Skeletal muscle satellite cell (primary cell): ENCODE results near the gene ZNF296. TPM values are rescaled to one million over a fixed set of nuclear protein-coding genes. Genes with fewer than 3 reads are reported as not detected.

ENCODE experiments used
- H3K27me3 ChIP-seq: 2 replicates; pipeline ENCODE4 v1.7.0; 2013; ENCODE audit warnings: low read length; ENCODE audit not compliant: control insufficient read depth, insufficient read depth
- H3K36me3 ChIP-seq: 2 replicates; pipeline ENCODE4 v1.7.0; 2013; ENCODE audit warnings: mild to moderate bottlenecking, control low read depth, low read length; ENCODE audit not compliant: insufficient read depth
- H3K4me1 ChIP-seq: 2 replicates; pipeline ENCODE4 v1.7.0; 2013; ENCODE audit warnings: low read length; ENCODE audit not compliant: control insufficient read depth, insufficient read depth
- H3K4me2 ChIP-seq: 2 replicates; pipeline ENCODE4 v1.7.0; 2013; ENCODE audit warnings: mild to moderate bottlenecking, low read length
- H3K4me3 ChIP-seq: 2 replicates; pipeline ENCODE4 v1.7.0; 2013; ENCODE audit warnings: low read length
- H3K9ac ChIP-seq: 2 replicates; pipeline ENCODE4 v1.7.0; 2013; ENCODE audit warnings: mild to moderate bottlenecking, low read depth, low read length, moderate library complexity
- H3K9me3 ChIP-seq: replicated peaks from 2 replicates; pipeline ENCODE4 v1.7.0; 2013; ENCODE audit warnings: mild to moderate bottlenecking, control low read depth, low read length
- small RNA-seq: library from RNA; depleted of rRNA; stranded (forward); fragments of <200 nt; gene quantifications from one replicate; pipeline ENCODE3, GENCODE V24; 2012

The ZNF296 gene

GRCh38 chr19:45027371-45027770 is 48.9 kb downstream of the ZNF296 start:
- no peak overlapping the region for H3K4me3 ChIP-seq
- no peak overlapping the region for H3K9ac ChIP-seq
- no peaks in the 10 kb centered on the region for H3K4me1 ChIP-seq
- H3K4me2 ChIP-seq: no peak overlapping the region
- peaks cover 3% of the 10 kb centered on the region for H3K36me3 ChIP-seq
- H3K27me3 ChIP-seq: no peaks in the 10 kb centered on the region
- no peaks in the 10 kb centered on the region for H3K9me3 ChIP-seq

GRCh38 chr19:45025264-45025663 is 51.0 kb downstream of the ZNF296 start:
- Histone ChIP-seq H3K9me3 (no peaks in the 10 kb centered on the region), H3K9ac (no peak overlapping the region), H3K36me3 (peaks cover 3% of the 10 kb centered on the region)

GRCh38 chr19:45023048-45023447 is 53.2 kb downstream of the ZNF296 start:
- H3K9me3 ChIP-seq: no peaks in the 10 kb centered on the region
- H3K4me2 ChIP-seq: no peak overlapping the region
- no peak overlapping the region for H3K4me3 ChIP-seq
- no peaks in the 10 kb centered on the region for H3K27me3 ChIP-seq
- H3K9ac ChIP-seq: no peak overlapping the region
- H3K4me1 ChIP-seq: no peaks in the 10 kb centered on the region
- peaks cover 4% of the 10 kb centered on the region for H3K36me3 ChIP-seq

More at GRCh38 chr19:45025264-45025663, 51.0 kb downstream of the ZNF296 start:
- Histone ChIP-seq H3K27me3 (no peaks in the 10 kb centered on the region), H3K4me3 (no peak overlapping the region), H3K4me1 (no peaks in the 10 kb centered on the region), H3K4me2 (no peak overlapping the region)

GRCh38 chr19:45021971-45022370 is 54.3 kb downstream of the ZNF296 start:
- no peak overlapping the region for H3K9ac ChIP-seq
- H3K4me3 ChIP-seq: no peak overlapping the region
- H3K4me2 ChIP-seq: no peak overlapping the region
- peaks cover 4% of the 10 kb centered on the region for H3K36me3 ChIP-seq
- H3K27me3 ChIP-seq: no peaks in the 10 kb centered on the region
- H3K4me1 ChIP-seq: peaks cover 2% of the 10 kb centered on the region
- no peaks in the 10 kb centered on the region for H3K9me3 ChIP-seq

Small RNAs within 50 kb of the gene (small RNA-seq; reads per million reads assigned to genes)
- gene RNU6-611P: not detected
